ENCODE measurements around the gene SLC38A9. TPM values are rescaled to one million over a fixed set of nuclear protein-coding genes. Genes with fewer than 3 reads are reported as not detected.
"Not testable (repeated sequence)": the region's sequence is repeated elsewhere in the genome, so short reads cannot be mapped to it uniquely, and the experiment has no call there.

The SLC38A9 gene
- total RNA-seq, 4 donors from 2014 or later: 13.2 to 26.2 (median 20.1) TPM

DNA sequence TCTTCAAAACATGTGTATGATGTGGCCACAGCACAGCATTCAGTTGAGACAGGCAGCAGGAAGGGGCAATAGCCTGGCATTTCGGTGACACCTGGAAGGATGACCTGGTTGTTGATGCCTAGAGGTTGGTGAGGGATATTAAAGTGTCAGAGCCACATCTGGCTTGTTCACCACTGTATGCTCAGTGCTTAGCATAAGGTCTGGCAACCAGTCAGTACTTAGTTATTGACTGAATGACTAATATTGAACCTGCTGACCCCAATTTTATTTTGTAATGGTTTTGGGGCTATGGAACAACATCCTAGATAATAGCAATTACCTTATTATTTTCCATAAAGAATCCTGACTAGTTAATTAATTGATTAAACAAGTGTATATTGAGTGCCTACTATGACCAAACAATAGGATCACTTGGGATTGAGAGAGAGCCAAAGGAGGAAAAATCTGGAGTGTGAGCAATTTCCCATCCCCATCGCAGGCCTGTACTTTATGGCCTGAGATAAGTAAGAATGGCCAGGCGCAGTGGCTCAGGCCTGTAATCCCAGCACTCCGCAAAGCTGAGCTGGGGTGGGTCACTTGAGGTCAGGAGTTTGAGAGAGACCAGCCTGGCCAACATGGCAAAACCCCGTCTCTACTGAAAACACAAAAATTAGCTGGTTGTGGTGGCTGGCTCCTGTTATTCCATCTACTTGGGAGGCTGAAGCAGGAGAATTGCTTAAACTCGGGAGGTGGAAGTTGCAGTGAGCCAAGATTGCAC, 91.9 kb downstream of the SLC38A9 start:
- TF ChIP-seq, protein P1, sequence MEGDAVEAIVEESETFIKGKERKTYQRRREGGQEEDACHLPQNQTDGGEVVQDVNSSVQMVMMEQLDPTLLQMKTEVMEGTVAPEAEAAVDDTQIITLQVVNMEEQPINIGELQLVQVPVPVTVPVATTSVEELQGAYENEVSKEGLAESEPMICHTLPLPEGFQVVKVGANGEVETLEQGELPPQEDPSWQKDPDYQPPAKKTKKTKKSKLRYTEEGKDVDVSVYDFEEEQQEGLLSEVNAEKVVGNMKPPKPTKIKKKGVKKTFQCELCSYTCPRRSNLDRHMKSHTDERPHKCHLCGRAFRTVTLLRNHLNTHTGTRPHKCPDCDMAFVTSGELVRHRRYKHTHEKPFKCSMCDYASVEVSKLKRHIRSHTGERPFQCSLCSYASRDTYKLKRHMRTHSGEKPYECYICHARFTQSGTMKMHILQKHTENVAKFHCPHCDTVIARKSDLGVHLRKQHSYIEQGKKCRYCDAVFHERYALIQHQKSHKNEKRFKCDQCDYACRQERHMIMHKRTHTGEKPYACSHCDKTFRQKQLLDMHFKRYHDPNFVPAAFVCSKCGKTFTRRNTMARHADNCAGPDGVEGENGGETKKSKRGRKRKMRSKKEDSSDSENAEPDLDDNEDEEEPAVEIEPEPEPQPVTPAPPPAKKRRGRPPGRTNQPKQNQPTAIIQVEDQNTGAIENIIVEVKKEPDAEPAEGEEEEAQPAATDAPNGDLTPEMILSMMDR (IDR thresholded peaks at IDR 0.05): no peak
- no peak for ATAC-seq (ENCODE audit: low FRiP score)
- no peak for DNase-seq (ENCODE audit: low spot score)

DNA sequence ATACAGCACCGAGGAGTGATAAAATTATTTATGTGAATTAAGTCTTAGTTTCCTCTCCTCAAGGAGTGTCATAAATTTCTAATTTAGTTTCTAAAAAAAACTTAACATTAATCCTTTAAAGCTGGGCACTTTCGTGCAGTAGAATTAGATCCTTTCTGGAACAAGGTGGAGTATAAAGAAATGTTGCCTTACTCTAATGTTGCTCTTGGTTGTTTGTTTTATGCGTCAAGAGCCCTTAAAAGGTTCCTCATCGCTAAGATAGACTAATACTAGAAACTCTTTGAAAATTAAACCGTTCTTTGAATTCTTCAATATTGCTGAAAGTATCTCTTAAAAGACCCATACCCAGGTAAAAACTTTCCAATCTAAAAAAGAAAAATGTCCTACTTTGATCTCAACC, 93.8 kb downstream of the SLC38A9 start:
- TF ChIP-seq, protein P1 (IDR thresholded peaks at IDR 0.05): no peak
- no peak for ATAC-seq (ENCODE audit: low FRiP score)
- no peak for DNase-seq (ENCODE audit: low spot score)

DNA sequence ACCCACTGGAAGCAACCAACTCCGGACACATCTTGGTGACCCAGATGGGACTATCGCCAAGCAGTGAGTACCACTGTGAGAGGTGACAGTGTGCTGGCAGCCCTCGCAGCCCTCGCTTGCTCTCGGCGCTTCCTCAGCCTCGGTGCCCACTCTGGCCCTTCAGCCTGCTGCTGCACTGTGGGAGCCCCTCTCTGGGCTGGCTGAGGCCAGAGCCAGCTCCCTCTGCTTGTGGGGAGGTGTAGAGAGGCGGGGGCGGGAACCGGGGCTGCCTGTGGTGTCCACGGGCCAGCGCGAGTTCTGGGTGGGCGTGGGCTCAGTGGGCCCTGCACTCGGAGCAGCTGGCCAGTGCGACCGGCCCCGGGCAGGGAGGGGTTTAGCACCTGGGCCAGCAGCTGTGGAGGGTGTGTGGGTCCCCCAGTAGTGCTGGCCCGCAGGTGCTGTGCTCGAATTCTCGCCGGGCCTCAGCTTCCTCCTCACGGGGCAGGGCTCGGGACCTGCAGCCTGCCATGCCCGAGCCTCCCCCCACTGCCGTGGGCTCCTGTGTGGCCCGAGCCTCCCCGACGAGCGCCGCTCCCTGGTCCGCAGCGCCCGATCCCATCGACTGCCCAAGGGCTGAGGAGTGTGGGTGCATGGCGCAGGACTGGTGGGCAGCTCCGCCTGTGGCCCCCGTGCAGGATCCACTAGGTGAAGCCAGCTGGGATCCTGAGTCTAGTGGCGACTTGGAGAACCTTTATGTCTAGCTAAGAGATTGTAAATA, 98.8 kb downstream of the SLC38A9 start:
- DNase-seq (ENCODE audit: low spot score) (no peak), ATAC-seq (ENCODE audit: low FRiP score) (no peak)
- TF ChIP-seq, protein P1 (IDR thresholded peaks at IDR 0.05): no peak

DNA sequence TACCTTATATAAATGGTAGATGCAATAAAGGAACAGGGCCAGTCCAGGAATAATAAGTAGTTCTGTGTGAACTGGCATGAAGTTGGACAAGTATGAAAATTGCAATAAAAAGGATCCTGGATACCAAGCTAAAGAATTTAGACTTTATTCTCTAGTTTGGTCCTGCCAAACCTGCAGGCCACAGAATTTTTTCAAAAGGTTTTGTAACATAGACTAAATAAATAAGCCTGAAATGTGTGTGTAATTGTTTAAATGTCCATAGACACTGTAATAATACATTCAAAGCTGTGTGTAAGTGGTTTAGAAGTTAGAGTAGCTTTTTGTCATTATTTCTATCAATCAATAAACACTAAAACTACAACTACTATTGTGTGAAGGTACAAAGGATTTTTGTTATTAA, 101.6 kb downstream of the SLC38A9 start:
- DNase-seq (ENCODE audit: low spot score) (no peak), ATAC-seq (ENCODE audit: low FRiP score) (no peak)
- TF ChIP-seq, protein P1 (IDR thresholded peaks at IDR 0.05): no peak

DNA sequence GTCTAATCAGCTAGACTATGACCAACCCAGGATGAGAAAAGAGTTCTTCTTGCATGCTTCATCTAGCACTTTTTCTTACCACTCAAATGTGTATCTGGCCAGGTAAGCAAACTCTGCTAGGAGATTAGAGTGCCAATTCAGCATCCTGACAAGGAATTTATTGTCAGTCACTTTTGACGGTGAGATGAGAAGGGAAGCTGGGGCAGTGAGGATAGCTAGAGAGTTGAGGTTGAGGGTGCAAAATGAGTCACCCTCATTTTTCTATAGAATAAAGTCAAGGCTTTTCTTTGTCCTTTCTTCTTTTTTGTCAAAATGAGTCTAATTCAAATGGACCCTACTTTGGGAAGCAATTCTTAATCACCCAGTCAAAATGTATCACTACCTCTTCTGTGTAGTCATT, 102.7 kb downstream of the SLC38A9 start:
- DNase-seq (ENCODE audit: low spot score) (no peak), ATAC-seq (ENCODE audit: low FRiP score) (no peak)
- TF ChIP-seq, protein P1 (IDR thresholded peaks at IDR 0.05): no peak

DNA sequence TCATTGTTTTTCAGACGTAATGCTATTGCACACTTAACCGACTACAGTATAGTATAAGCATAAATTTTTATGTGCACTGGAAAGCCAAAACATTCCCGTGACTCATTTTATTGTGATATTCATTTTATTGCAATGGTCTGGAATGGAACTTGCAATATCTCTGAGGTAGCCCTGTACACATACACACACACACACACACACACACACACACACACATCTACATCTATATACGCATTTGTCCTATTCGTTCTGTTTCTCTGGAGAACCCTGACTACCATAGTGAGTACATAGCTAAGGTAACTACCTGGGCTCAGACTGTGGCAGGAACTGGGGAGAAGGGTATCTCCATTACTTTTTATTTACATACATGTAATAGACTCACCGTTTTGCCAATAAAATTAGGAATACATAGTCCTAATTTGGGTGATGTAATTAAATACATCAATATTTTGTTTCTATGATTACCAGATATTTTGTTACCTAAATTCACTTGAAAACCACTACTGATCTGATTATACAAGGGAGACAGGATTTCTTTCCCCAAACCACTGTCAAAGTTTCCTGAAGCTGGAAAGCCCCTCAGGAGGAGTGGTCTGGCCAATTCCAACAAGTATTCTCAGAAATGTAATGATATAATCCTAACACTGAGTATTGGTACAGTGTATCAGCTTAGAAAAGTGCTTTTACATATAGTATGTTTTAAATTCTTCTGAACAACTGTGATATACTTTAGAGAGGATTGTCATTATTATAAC, 103.4 kb downstream of the SLC38A9 start:
- ATAC-seq (ENCODE audit: low FRiP score) (no peak), DNase-seq (ENCODE audit: low spot score) (no peak)
- TF ChIP-seq, protein P1 (IDR thresholded peaks at IDR 0.05): no peak

DNA sequence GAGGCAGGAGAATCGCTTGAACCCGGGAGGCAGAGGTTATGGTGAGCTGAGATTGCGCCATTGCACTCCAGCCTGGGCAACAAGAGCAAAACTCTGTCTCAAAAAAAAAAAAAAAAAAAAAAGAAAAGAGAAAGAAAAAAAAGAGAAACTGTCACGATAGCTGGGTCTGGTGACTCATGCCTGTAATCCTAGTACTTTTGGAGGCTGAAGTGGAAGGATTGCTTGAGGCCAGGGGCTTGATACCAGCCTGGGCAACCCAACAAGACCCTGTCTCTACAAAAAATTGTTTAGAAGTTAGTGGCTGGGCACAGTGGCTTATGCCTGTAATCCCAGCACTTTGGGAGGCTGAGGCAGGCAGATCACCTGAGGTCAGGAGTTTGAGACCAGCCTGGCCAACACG, 104.8 kb downstream of the SLC38A9 start:
- ATAC-seq (ENCODE audit: low FRiP score); DNase-seq (ENCODE audit: low spot score): not testable (repeated sequence)
